Neural cell (in vitro differentiated cells): ENCODE data around the gene DLL1. TPM values are rescaled to one million over a fixed set of nuclear protein-coding genes. Genes with fewer than 3 reads are reported as not detected.
"Not testable (repeated sequence)": the region's sequence is repeated elsewhere in the genome, so short reads cannot be mapped to it uniquely, and the experiment has no call there.

ENCODE experiments used
- H2AFZ ChIP-seq: fragments of 200-600, 300-800 bp; sonication (generic), shearing (Covaris generic); 2 replicates; pipeline ENCODE4 v1.6.0; 2014; ENCODE audit warnings: low read depth, mild to moderate bottlenecking, antibody characterized with exemption, low read length, moderate library complexity
- H3F3A ChIP-seq: fragments of 200-600 bp; shearing (Covaris generic); 2 replicates; pipeline ENCODE4 v1.6.1; 2016; ENCODE audit warnings: mild to moderate bottlenecking, moderate library complexity, mixed read lengths, antibody characterized with exemption, low read length; ENCODE audit not compliant: insufficient read depth, poor library complexity, severe bottlenecking
- H3K27ac ChIP-seq: fragments of 200-600, 300-800 bp; sonication (generic), shearing (Covaris generic); 2 replicates; pipeline ENCODE4 v1.5.1; 2014; ENCODE audit warnings: mild to moderate bottlenecking, low read length, moderate library complexity
- H3K27me3 ChIP-seq: fragments of 300-800, 200-600 bp; sonication (generic), shearing (Covaris generic); 2 replicates; pipeline ENCODE4 v1.6.0; 2014; ENCODE audit warnings: mild to moderate bottlenecking, low read depth, low read length, moderate library complexity; ENCODE audit not compliant: insufficient read depth
- H3K36me3 ChIP-seq: fragments of 300-800, 200-600 bp; sonication (generic), shearing (Covaris generic); 2 replicates; pipeline ENCODE4 v1.5.1; 2014; ENCODE audit warnings: mild to moderate bottlenecking, antibody characterized with exemption, low read length, moderate library complexity; ENCODE audit not compliant: insufficient read depth
- H3K4me2 ChIP-seq: fragments of 300-800, 200-600 bp; sonication (generic), shearing (Covaris generic); 2 replicates; pipeline ENCODE4 v1.6.0; 2014; ENCODE audit warnings: mild to moderate bottlenecking, low read length
- H3K4me3 ChIP-seq: fragments of 300-800, 200-600 bp; sonication (generic), shearing (Covaris generic); 2 replicates; pipeline ENCODE4 v1.5.1; 2014; ENCODE audit warnings: mild to moderate bottlenecking, low read length, moderate library complexity
- H3K79me2 ChIP-seq: fragments of 200-600 bp; shearing (Covaris generic); replicated peaks from 2 replicates; pipeline ENCODE4 v1.6.0; 2014; ENCODE audit warnings: mild to moderate bottlenecking, low read length, moderate library complexity; ENCODE audit not compliant: insufficient read depth
- H3K9ac ChIP-seq: fragments of 300-800, 200-600 bp; sonication (generic), shearing (Covaris generic); 2 replicates; pipeline ENCODE4 v1.6.1; 2016; ENCODE audit warnings: mild to moderate bottlenecking, low read length, mixed read lengths
- H3K9me2 ChIP-seq: fragments of 200-600 bp; shearing (Covaris generic); 2 replicates; pipeline ENCODE4 v1.6.1; 2016; ENCODE audit warnings: mild to moderate bottlenecking, low read length, mixed read lengths; ENCODE audit not compliant: insufficient read depth
- H3K9me3 ChIP-seq: fragments of 200-600, 300-800 bp; sonication (generic), shearing (Covaris generic); 2 replicates; pipeline ENCODE4 v1.6.1; 2016; ENCODE audit warnings: mild to moderate bottlenecking, mixed run types, low read length, moderate library complexity, mixed read lengths
- H4K20me1 ChIP-seq: fragments of 200-600 bp; shearing (Covaris generic); 2 replicates; pipeline ENCODE4 v1.6.1; 2016; ENCODE audit warnings: mild to moderate bottlenecking, mixed run types; ENCODE audit not compliant: insufficient read depth
- CTCF ChIP-seq: fragments of 450-650 bp; IDR thresholded peaks from 2 replicates; pipeline ENCODE4 v1.5.1; 2014; ENCODE audit warnings: antibody characterized with exemption, mild to moderate bottlenecking, moderate library complexity; ENCODE audit not compliant: poor library complexity, severe bottlenecking
- EP300 ChIP-seq: fragments of 450-650 bp; conservative IDR thresholded peaks from 2 replicates; pipeline ENCODE4 v1.6.1; 2014; ENCODE audit warnings: antibody characterized with exemption, mild to moderate bottlenecking, moderate library complexity; ENCODE audit not compliant: poor library complexity, severe bottlenecking
- EZH2 ChIP-seq: fragments of 200-600, 300-800 bp; shearing (Covaris generic), sonication (generic); IDR thresholded peaks from 2 replicates; pipeline ENCODE4 v1.6.1; 2014; ENCODE audit warnings: antibody characterized with exemption, low read length, borderline replicate concordance, mild to moderate bottlenecking; ENCODE audit not compliant: insufficient read depth, poor library complexity, severe bottlenecking
- MXI1 ChIP-seq: fragments of 450-650 bp; conservative IDR thresholded peaks from 2 replicates; pipeline ENCODE4 v1.6.1; 2014; ENCODE audit warnings: antibody characterized with exemption, mild to moderate bottlenecking; ENCODE audit not compliant: poor library complexity, severe bottlenecking
- POLR2AphosphoS5 ChIP-seq: IDR thresholded peaks from 2 replicates; pipeline ENCODE4 v1.6.1; 2012
- RAD21 ChIP-seq: fragments of 450-650 bp; conservative IDR thresholded peaks from 2 replicates; pipeline ENCODE4 v1.6.1; 2014; ENCODE audit warnings: antibody characterized with exemption, mild to moderate bottlenecking, moderate library complexity
- REST ChIP-seq: IDR thresholded peaks from 2 replicates; pipeline ENCODE4 v1.6.1; 2012; ENCODE audit warnings: borderline replicate concordance
- SMC3 ChIP-seq: fragments of 450-650 bp; conservative IDR thresholded peaks from 2 replicates; pipeline ENCODE4 v1.6.1; 2014; ENCODE audit warnings: antibody characterized with exemption, mild to moderate bottlenecking, moderate library complexity; ENCODE audit not compliant: poor library complexity
- TAF1 ChIP-seq: IDR thresholded peaks from 2 replicates; pipeline ENCODE4 v1.6.1; 2012; ENCODE audit warnings: low read depth
- polyA plus RNA-seq: library from polyadenylated mRNA; depleted of rRNA; stranded (reverse); fragments of >200 nt; gene quantifications from 2 replicates; pipeline ENCODE4 v1.2.3, GENCODE V29; 2014

Gene DLL1
- polyA plus RNA-seq, 1 donor from 2014 or later: 26.1 TPM

DNA sequence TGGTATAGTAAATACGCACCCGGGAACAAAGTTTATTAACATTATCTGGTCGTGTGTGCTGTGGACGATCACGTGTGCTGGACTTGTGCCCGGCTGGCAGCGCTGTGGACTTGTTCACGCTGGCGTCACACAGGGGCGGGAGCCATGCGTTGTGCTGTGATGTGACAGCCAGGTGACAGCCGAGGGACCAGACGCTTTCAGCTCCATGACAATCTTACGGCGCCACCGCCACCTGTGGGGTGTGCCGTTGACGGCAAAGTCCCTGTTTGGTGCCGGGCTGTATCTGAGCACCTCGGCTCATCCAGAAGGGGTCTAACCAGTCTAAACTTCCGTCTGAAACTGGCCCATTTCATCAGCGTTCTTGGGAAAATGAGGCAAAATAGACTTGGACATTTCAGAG is 25.2 kb downstream of the DLL1 start:
- H4K20me1 ChIP-seq: no peaks in the 10 kb centered on the region
- H3K9me2 ChIP-seq: no peaks in the 10 kb centered on the region
- H3F3A ChIP-seq: no peaks in the 10 kb centered on the region
- H3K36me3 ChIP-seq: no peaks in the 10 kb centered on the region
- H2AFZ ChIP-seq: no peak overlapping the region
- no peaks in the 10 kb centered on the region for H3K79me2 ChIP-seq
- TF ChIP-seq SMC3 (no peak), TAF1 (no peak), MXI1 (no peak), EZH2 (no peak), POLR2AphosphoS5 (no peak), RAD21 (no peak), CTCF (no peak), REST (no peak), EP300 (no peak)
- no peak overlapping the region for H3K4me3 ChIP-seq
- no peak overlapping the region for H3K27ac ChIP-seq
- H3K4me2 ChIP-seq: no peak overlapping the region
- H3K9me3 ChIP-seq: no peaks in the 10 kb centered on the region
- H3K9ac ChIP-seq: no peak overlapping the region
- H3K27me3 ChIP-seq: no peaks in the 10 kb centered on the region

GRCh38 chr6:170264644-170265043 is 26.2 kb downstream of the DLL1 start:
- H3K9me2 ChIP-seq, H3K9me3 ChIP-seq, H3K27me3 ChIP-seq, H4K20me1 ChIP-seq, H3K36me3 ChIP-seq, H3K79me2 ChIP-seq, H3F3A ChIP-seq, H2AFZ ChIP-seq, H3K27ac ChIP-seq, H3K9ac ChIP-seq, H3K4me3 ChIP-seq, H3K4me2 ChIP-seq: not testable (repeated sequence)

DNA sequence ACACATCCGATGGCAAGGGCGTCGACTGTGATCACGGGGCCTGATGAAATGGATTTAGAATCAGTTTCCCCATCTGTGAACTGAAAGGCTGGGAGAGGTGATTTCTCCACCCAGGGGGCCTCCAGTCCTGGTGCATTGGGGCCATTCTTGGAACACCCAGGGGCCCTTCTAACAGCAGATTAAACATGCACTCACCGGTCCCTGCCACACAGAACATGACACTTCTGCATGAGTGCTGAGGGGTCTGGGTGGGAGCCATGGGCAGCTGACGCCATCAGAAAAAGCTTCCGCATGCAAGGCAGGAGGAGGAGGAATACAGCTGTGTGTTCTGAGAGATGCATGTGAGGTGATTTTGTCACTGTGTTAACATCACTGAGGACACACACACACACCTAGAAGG is 26.8 kb downstream of the DLL1 start:
- Histone ChIP-seq H3K9me3 (no peaks in the 10 kb centered on the region), H3K79me2 (no peaks in the 10 kb centered on the region), H3K9me2 (no peaks in the 10 kb centered on the region), H3K27me3 (no peaks in the 10 kb centered on the region), H3K27ac (no peak overlapping the region), H3K9ac (no peak overlapping the region), H3K4me3 (no peak overlapping the region), H2AFZ (no peak overlapping the region), H4K20me1 (no peaks in the 10 kb centered on the region), H3K4me2 (no peak overlapping the region), H3K36me3 (no peaks in the 10 kb centered on the region), H3F3A (no peaks in the 10 kb centered on the region)
- no peak for TF ChIP-seq TAF1
- TF ChIP-seq REST: no peak
- TF ChIP-seq RAD21: no peak
- no peak for TF ChIP-seq POLR2AphosphoS5
- no peak for TF ChIP-seq CTCF
- no peak for TF ChIP-seq MXI1
- no peak for TF ChIP-seq EP300
- TF ChIP-seq EZH2: no peak
- no peak for TF ChIP-seq SMC3
